T-helper 2 cell treated with Interferon-gamma antibody and Interleukin-4, amounts not matched to agents 5 μg/mL and 100 μg/mL, for 36 hours (primary cell): ENCODE results near the gene NACC2.

Source experiments
- DNase-seq: peaks from one replicate; pipeline ENCODE4 v3.0.0; 2021; ENCODE audit warnings: low spot score
- H3K27ac Mint-ChIP-seq: one replicate; pipeline ENCODE4 v1.8.0; 2021; ENCODE audit warnings: mild to moderate bottlenecking, mixed read lengths
- H3K27me3 Mint-ChIP-seq: one replicate; pipeline ENCODE4 v1.8.0; 2021; ENCODE audit warnings: low read depth, mixed read lengths
- H3K36me3 Mint-ChIP-seq: one replicate; pipeline ENCODE4 v1.8.0; 2021; ENCODE audit warnings: low read depth, mixed read lengths
- H3K4me1 Mint-ChIP-seq: one replicate; pipeline ENCODE4 v1.8.0; 2021; ENCODE audit warnings: low read depth, mixed read lengths
- H3K4me3 Mint-ChIP-seq: one replicate; pipeline ENCODE4 v1.8.0; 2022; ENCODE audit warnings: mild to moderate bottlenecking, moderate library complexity, mixed read lengths
- H3K9me3 Mint-ChIP-seq: one replicate; pipeline ENCODE4 v1.8.0; 2021; ENCODE audit warnings: mixed read lengths

NACC2 gene

GRCh38 chr9:135986605-135987004, 108.5 kb downstream of the NACC2 start:
- DNase-seq, result no peak
- Mint-ChIP-seq H3K9me3 (no peaks in the 10 kb centered on the region), H3K27me3 (peaks cover 3% of the 10 kb centered on the region), H3K4me3 (no peak overlapping the region), H3K36me3 (no peaks in the 10 kb centered on the region), H3K4me1 (no peaks in the 10 kb centered on the region), H3K27ac (no peak overlapping the region)

GRCh38 chr9:135985889-135986288, 109.2 kb downstream of the NACC2 start:
- no peak for DNase-seq
- H3K27me3 Mint-ChIP-seq, result peaks cover 3% of the 10 kb centered on the region
- no peaks in the 10 kb centered on the region for H3K4me1 Mint-ChIP-seq
- no peaks in the 10 kb centered on the region for H3K9me3 Mint-ChIP-seq
- no peak overlapping the region for H3K27ac Mint-ChIP-seq
- no peak overlapping the region for H3K4me3 Mint-ChIP-seq
- H3K36me3 Mint-ChIP-seq, result no peaks in the 10 kb centered on the region

GRCh38 chr9:135985459-135985774, 109.7 kb downstream of the NACC2 start:
- Mint-ChIP-seq H3K27me3 (peaks cover 3% of the 10 kb centered on the region), H3K4me3 (no peak overlapping the region), H3K9me3 (no peaks in the 10 kb centered on the region), H3K36me3 (no peaks in the 10 kb centered on the region), H3K27ac (no peak overlapping the region), H3K4me1 (no peaks in the 10 kb centered on the region)
- DNase-seq, result no peak

- H3K27me3 Mint-ChIP-seq, result no peaks in the 10 kb centered on the region
- no peak for DNase-seq
- H3K4me3 Mint-ChIP-seq, result no peak overlapping the region
- H3K4me1 Mint-ChIP-seq, result no peaks in the 10 kb centered on the region
- H3K27ac Mint-ChIP-seq, result no peak overlapping the region
- no peaks in the 10 kb centered on the region for H3K36me3 Mint-ChIP-seq
- no peaks in the 10 kb centered on the region for H3K9me3 Mint-ChIP-seq
Observed at GRCh38 chr9:135984072-135984710, 110.9 kb downstream of the NACC2 start.

- DNase-seq, result no peak
- no peaks in the 10 kb centered on the region for H3K36me3 Mint-ChIP-seq
- H3K27ac Mint-ChIP-seq, result no peak overlapping the region
- no peaks in the 10 kb centered on the region for H3K9me3 Mint-ChIP-seq
- H3K4me3 Mint-ChIP-seq, result no peak overlapping the region
- no peaks in the 10 kb centered on the region for H3K27me3 Mint-ChIP-seq
- H3K4me1 Mint-ChIP-seq, result no peaks in the 10 kb centered on the region
Observed at GRCh38 chr9:135983208-135984071, 111.6 kb downstream of the NACC2 start.

- H3K27ac Mint-ChIP-seq, result no peak overlapping the region
- H3K4me1 Mint-ChIP-seq, result no peaks in the 10 kb centered on the region
- no peaks in the 10 kb centered on the region for H3K9me3 Mint-ChIP-seq
- no peaks in the 10 kb centered on the region for H3K36me3 Mint-ChIP-seq
- H3K4me3 Mint-ChIP-seq, result no peak overlapping the region
- DNase-seq, result no peak
- H3K27me3 Mint-ChIP-seq, result no peaks in the 10 kb centered on the region
Observed at GRCh38 chr9:135982499-135983207, 112.4 kb downstream of the NACC2 start.

GRCh38 chr9:135980926-135981630, 114.0 kb downstream of the NACC2 start:
- no peak overlapping the region for H3K27ac Mint-ChIP-seq

GRCh38 chr9:135979547-135980166, 115.4 kb downstream of the NACC2 start:
- no peaks in the 10 kb centered on the region for H3K36me3 Mint-ChIP-seq
- H3K9me3 Mint-ChIP-seq, result no peaks in the 10 kb centered on the region
- no peak overlapping the region for H3K27ac Mint-ChIP-seq
- H3K4me3 Mint-ChIP-seq, result no peak overlapping the region
- H3K27me3 Mint-ChIP-seq, result no peaks in the 10 kb centered on the region
- DNase-seq, result no peak
- no peaks in the 10 kb centered on the region for H3K4me1 Mint-ChIP-seq

More at GRCh38 chr9:135980926-135981630, 114.0 kb downstream of the NACC2 start:
- Mint-ChIP-seq H3K36me3 (no peaks in the 10 kb centered on the region), H3K4me3 (no peak overlapping the region), H3K27me3 (no peaks in the 10 kb centered on the region), H3K4me1 (no peaks in the 10 kb centered on the region), H3K9me3 (no peaks in the 10 kb centered on the region)
- no peak for DNase-seq

- H3K9me3 Mint-ChIP-seq, result no peaks in the 10 kb centered on the region
- no peak overlapping the region for H3K27ac Mint-ChIP-seq
- DNase-seq, result no peak
- no peaks in the 10 kb centered on the region for H3K36me3 Mint-ChIP-seq
- no peaks in the 10 kb centered on the region for H3K27me3 Mint-ChIP-seq
- H3K4me1 Mint-ChIP-seq, result no peaks in the 10 kb centered on the region
- no peak overlapping the region for H3K4me3 Mint-ChIP-seq
Observed at GRCh38 chr9:135978642-135979546, 116.2 kb downstream of the NACC2 start.

- no peak overlapping the region for H3K27ac Mint-ChIP-seq
- H3K4me3 Mint-ChIP-seq, result no peak overlapping the region
- DNase-seq, result no peak
- H3K9me3 Mint-ChIP-seq, result no peaks in the 10 kb centered on the region
- H3K36me3 Mint-ChIP-seq, result no peaks in the 10 kb centered on the region
- H3K4me1 Mint-ChIP-seq, result no peaks in the 10 kb centered on the region
- H3K27me3 Mint-ChIP-seq, result no peaks in the 10 kb centered on the region
Observed at GRCh38 chr9:135976944-135977343, 118.1 kb downstream of the NACC2 start.

GRCh38 chr9:135976531-135976930, 118.6 kb downstream of the NACC2 start:
- Mint-ChIP-seq H3K4me3 (no peak overlapping the region), H3K36me3 (no peaks in the 10 kb centered on the region), H3K27ac (no peak overlapping the region), H3K9me3 (no peaks in the 10 kb centered on the region), H3K4me1 (no peaks in the 10 kb centered on the region), H3K27me3 (no peaks in the 10 kb centered on the region)
- no peak for DNase-seq

- H3K36me3 Mint-ChIP-seq, result no peaks in the 10 kb centered on the region
Observed at GRCh38 chr9:135975834-135976233, 119.3 kb downstream of the NACC2 start.

GRCh38 chr9:135974220-135974573, 120.9 kb downstream of the NACC2 start:
- H3K27ac Mint-ChIP-seq, result no peak overlapping the region
- no peaks in the 10 kb centered on the region for H3K36me3 Mint-ChIP-seq
- no peaks in the 10 kb centered on the region for H3K27me3 Mint-ChIP-seq
- H3K4me1 Mint-ChIP-seq, result no peaks in the 10 kb centered on the region
- H3K4me3 Mint-ChIP-seq, result no peak overlapping the region
- H3K9me3 Mint-ChIP-seq, result no peaks in the 10 kb centered on the region
- DNase-seq, result no peak

More at GRCh38 chr9:135975834-135976233, 119.3 kb downstream of the NACC2 start:
- DNase-seq, result no peak
- Mint-ChIP-seq H3K9me3 (no peaks in the 10 kb centered on the region), H3K4me3 (no peak overlapping the region), H3K27ac (no peak overlapping the region), H3K27me3 (no peaks in the 10 kb centered on the region), H3K4me1 (no peaks in the 10 kb centered on the region)
